Central memory CD8-positive, alpha-beta T cell (primary cell): ENCODE results near the gene PRKRA.
"Not testable (repeated sequence)": the region's sequence is repeated elsewhere in the genome, so short reads cannot be mapped to it uniquely, and the experiment has no call there.

Experiments used
- ATAC-seq: fragments of 150-1000 bp; cut with Tn5 transposase; replicated peaks from 2 replicates; pipeline ENCODE4 v1.10.0; 2022; ENCODE audit warnings: mild to moderate bottlenecking, moderate FRiP score, moderate number of reproducible peaks; ENCODE audit not compliant: poor library complexity, severe bottlenecking; ENCODE audit errors: extremely low read depth
- DNase-seq, 2 donors: peaks; one replicate each; pipeline ENCODE4 v3.0.0; 2021; ENCODE audit warnings: low spot score in 2 of 2
- H3K27ac Mint-ChIP-seq: one replicate; pipeline ENCODE4 v1.8.0; 2022; ENCODE audit warnings: low read depth, mild to moderate bottlenecking, moderate library complexity, mixed read lengths
- H3K27me3 Mint-ChIP-seq: one replicate; pipeline ENCODE4 v1.8.0; 2022; ENCODE audit warnings: mixed read lengths
- H3K36me3 Mint-ChIP-seq: one replicate; pipeline ENCODE4 v1.8.0; 2022; ENCODE audit warnings: mild to moderate bottlenecking, moderate library complexity, mixed read lengths; ENCODE audit not compliant: insufficient read depth
- H3K4me1 Mint-ChIP-seq: one replicate; pipeline ENCODE4 v1.8.0; 2022; ENCODE audit warnings: mixed read lengths
- H3K4me3 Mint-ChIP-seq: one replicate; pipeline ENCODE4 v1.8.0; 2022; ENCODE audit warnings: mild to moderate bottlenecking, moderate library complexity, mixed read lengths
- H3K9me3 Mint-ChIP-seq: one replicate; pipeline ENCODE4 v1.8.0; 2022; ENCODE audit warnings: mixed read lengths

The PRKRA gene

GRCh38 chr2:178420463-178420999 lies 30.4 kb downstream of the PRKRA start:
- no peaks in the 10 kb centered on the region for H3K36me3 Mint-ChIP-seq
- peaks cover 4% of the 10 kb centered on the region for H3K9me3 Mint-ChIP-seq
- H3K27ac Mint-ChIP-seq = no peak overlapping the region
- H3K4me3 Mint-ChIP-seq = no peak overlapping the region
- ATAC-seq (no peak), DNase-seq (no peak)
- peaks cover 11% of the 10 kb centered on the region for H3K4me1 Mint-ChIP-seq
- no peaks in the 10 kb centered on the region for H3K27me3 Mint-ChIP-seq

- H3K4me3 Mint-ChIP-seq = no peak overlapping the region
- peaks cover 3% of the 10 kb centered on the region for H3K36me3 Mint-ChIP-seq
- no peak for DNase-seq
- peaks cover 23% of the 10 kb centered on the region for H3K4me1 Mint-ChIP-seq
- H3K27ac Mint-ChIP-seq = no peak overlapping the region
- no peaks in the 10 kb centered on the region for H3K27me3 Mint-ChIP-seq
- ATAC-seq = no peak
- no peaks in the 10 kb centered on the region for H3K9me3 Mint-ChIP-seq
Observed at GRCh38 chr2:178419123-178419522, 31.9 kb downstream of the PRKRA start.

- DNase-seq = no peak
- H3K27ac Mint-ChIP-seq = no peak overlapping the region
- no peak overlapping the region for H3K4me3 Mint-ChIP-seq
- H3K9me3 Mint-ChIP-seq = no peaks in the 10 kb centered on the region
- no peaks in the 10 kb centered on the region for H3K27me3 Mint-ChIP-seq
- H3K36me3 Mint-ChIP-seq = peaks cover 7% of the 10 kb centered on the region
- ATAC-seq = no peak
- H3K4me1 Mint-ChIP-seq = peaks cover 27% of the 10 kb centered on the region
Observed at GRCh38 chr2:178418426-178418825, 32.5 kb downstream of the PRKRA start.

GRCh38 chr2:178417916-178418315 lies 33.1 kb downstream of the PRKRA start:
- H3K27ac Mint-ChIP-seq = no peak overlapping the region
- no peaks in the 10 kb centered on the region for H3K9me3 Mint-ChIP-seq
- H3K27me3 Mint-ChIP-seq = no peaks in the 10 kb centered on the region
- ATAC-seq (no peak), DNase-seq (no peak)
- H3K4me3 Mint-ChIP-seq = no peak overlapping the region
- H3K4me1 Mint-ChIP-seq = peaks cover 32% of the 10 kb centered on the region
- H3K36me3 Mint-ChIP-seq = peaks cover 7% of the 10 kb centered on the region

- Mint-ChIP-seq H3K4me1 (peaks cover 32% of the 10 kb centered on the region), H3K27me3 (no peaks in the 10 kb centered on the region), H3K4me3 (no peak overlapping the region), H3K27ac (no peak overlapping the region), H3K36me3 (peaks cover 7% of the 10 kb centered on the region), H3K9me3 (no peaks in the 10 kb centered on the region)
- DNase-seq (no peak), ATAC-seq (no peak)
Observed at GRCh38 chr2:178415979-178416378, 35.0 kb downstream of the PRKRA start.

- ATAC-seq = peak; percentile 55
- Mint-ChIP-seq H3K27me3 (no peaks in the 10 kb centered on the region), H3K36me3 (peaks cover 7% of the 10 kb centered on the region), H3K27ac (peak overlapping the region; percentile 98), H3K4me3 (peak overlapping the region; percentile 93), H3K4me1 (peaks cover 32% of the 10 kb centered on the region), H3K9me3 (no peaks in the 10 kb centered on the region)
- DNase-seq = peak; percentile 60 to 63
Observed at GRCh38 chr2:178414266-178415247, 36.4 kb downstream of the PRKRA start.

GRCh38 chr2:178413472-178414265 lies 37.3 kb downstream of the PRKRA start:
- DNase-seq (peak; percentile 60 to 66), ATAC-seq (peak; percentile 82)
- peaks cover 32% of the 10 kb centered on the region for H3K4me1 Mint-ChIP-seq
- peak overlapping the region; percentile 98 for H3K27ac Mint-ChIP-seq
- H3K9me3 Mint-ChIP-seq = no peaks in the 10 kb centered on the region
- H3K4me3 Mint-ChIP-seq = peak overlapping the region; percentile 93
- no peaks in the 10 kb centered on the region for H3K27me3 Mint-ChIP-seq
- peaks cover 7% of the 10 kb centered on the region for H3K36me3 Mint-ChIP-seq

GRCh38 chr2:178412453-178412852 lies 38.5 kb downstream of the PRKRA start:
- not testable (repeated sequence) for ATAC-seq, DNase-seq, H3K27ac Mint-ChIP-seq, H3K36me3 Mint-ChIP-seq, H3K27me3 Mint-ChIP-seq, H3K9me3 Mint-ChIP-seq
- H3K4me1 Mint-ChIP-seq = peaks cover 32% of the 10 kb centered on the region
- H3K4me3 Mint-ChIP-seq = peak overlapping the region; percentile 93

GRCh38 chr2:178412047-178412446 lies 38.9 kb downstream of the PRKRA start:
- H3K27ac Mint-ChIP-seq = no peak overlapping the region
- peaks cover 30% of the 10 kb centered on the region for H3K4me1 Mint-ChIP-seq
- DNase-seq (no peak), ATAC-seq (no peak)
- H3K9me3 Mint-ChIP-seq = no peaks in the 10 kb centered on the region
- H3K36me3 Mint-ChIP-seq = peaks cover 7% of the 10 kb centered on the region
- no peaks in the 10 kb centered on the region for H3K27me3 Mint-ChIP-seq
- H3K4me3 Mint-ChIP-seq = no peak overlapping the region

- DNase-seq = no peak
- no peak overlapping the region for H3K27ac Mint-ChIP-seq
- no peak overlapping the region for H3K4me3 Mint-ChIP-seq
- peaks cover 5% of the 10 kb centered on the region for H3K36me3 Mint-ChIP-seq
- no peak for ATAC-seq
- H3K27me3 Mint-ChIP-seq = no peaks in the 10 kb centered on the region
- peaks cover 15% of the 10 kb centered on the region for H3K4me1 Mint-ChIP-seq
- no peaks in the 10 kb centered on the region for H3K9me3 Mint-ChIP-seq
Observed at GRCh38 chr2:178409261-178409660, 41.7 kb downstream of the PRKRA start.

GRCh38 chr2:178404368-178404767 lies 46.6 kb downstream of the PRKRA start:
- no peak overlapping the region for H3K27ac Mint-ChIP-seq
- no peak for ATAC-seq

GRCh38 chr2:178403671-178404306 lies 47.2 kb downstream of the PRKRA start:
- Mint-ChIP-seq H3K36me3 (no peaks in the 10 kb centered on the region), H3K27ac (no peak overlapping the region), H3K4me1 (peaks cover 5% of the 10 kb centered on the region), H3K4me3 (no peak overlapping the region), H3K27me3 (no peaks in the 10 kb centered on the region), H3K9me3 (no peaks in the 10 kb centered on the region)
- no peak for ATAC-seq
- no peak for DNase-seq

More at GRCh38 chr2:178404368-178404767, 46.6 kb downstream of the PRKRA start:
- no peak for DNase-seq
- Mint-ChIP-seq H3K36me3 (no peaks in the 10 kb centered on the region), H3K27me3 (no peaks in the 10 kb centered on the region), H3K4me1 (peaks cover 5% of the 10 kb centered on the region), H3K9me3 (no peaks in the 10 kb centered on the region), H3K4me3 (no peak overlapping the region)
